ENCODE measurements around the gene MAP3K6. TPM values are rescaled to one million over a fixed set of nuclear protein-coding genes. Genes with fewer than 3 reads are reported as not detected.

MAP3K6 gene
- 20.7 and 26.6 TPM in 2 replicates for total RNA-seq

GRCh38 chr1:27366411-27367159 is at the start of gene MAP3K6:
Gene MAP3K6, minus strand, starts transcription at chr1:27366961. Its CDS starts 364 bp downstream, at chr1:27366597.

GRCh38 chr1:27392096-27392777 is 25.5 kb upstream of the MAP3K6 start, which contains the start of gene GPR3:
Gene GPR3, plus strand, starts transcription at chr1:27392622. Its CDS starts 1,177 bp downstream, at chr1:27393799.

GRCh38 chr1:27383039-27383605 is 16.4 kb upstream of the MAP3K6 start, which contains the start of gene CD164L2:
Gene CD164L2, minus strand, starts transcription at chr1:27383333. Its CDS starts 94 bp downstream, at chr1:27383239.

GRCh38 chr1:27374362-27375086 is 7.8 kb upstream of the MAP3K6 start, which contains the start of gene FCN3:
Gene FCN3, minus strand, starts transcription at chr1:27374824. Its CDS starts 6 bp downstream, at chr1:27374818.

GRCh38 chr1:27341525-27342252 is 25.1 kb downstream of the MAP3K6 start, which contains the start of gene SYTL1:
Gene SYTL1, plus strand, starts transcription at chr1:27342022. Its CDS starts 3,313 bp downstream, at chr1:27345335.

GRCh38 chr1:27321813-27322568 is 44.8 kb downstream of the MAP3K6 start, which contains the start of gene TMEM222:
Gene TMEM222, plus strand, starts transcription at chr1:27322163. Its CDS starts 35 bp downstream, at chr1:27322198.

Other genes with a start within 250 kb of the MAP3K6 start
- 4.9 and 6.7 TPM in 2 replicates for gene SLC9A1, start 211.8 kb downstream of the MAP3K6 start, total RNA-seq
- 16.4 and 21.1 TPM in 2 replicates for gene WDTC1, start 132.3 kb downstream of the MAP3K6 start, total RNA-seq
- gene TMEM222, start 44.8 kb downstream of the MAP3K6 start, total RNA-seq: 15.1 and 21.2 TPM in 2 replicates
- gene SYTL1, start 24.9 kb downstream of the MAP3K6 start, total RNA-seq: 53.7 and 64.3 TPM in 2 replicates
- 0.43 TPM in 1 of 2 replicates, not detected in the other for gene FCN3, start 7.9 kb upstream of the MAP3K6 start, total RNA-seq
- 1.2 and 4.0 TPM in 2 replicates for gene CD164L2, start 16.4 kb upstream of the MAP3K6 start, total RNA-seq
- 0.24 TPM in 1 of 2 replicates, not detected in the other for gene GPR3, start 25.7 kb upstream of the MAP3K6 start, total RNA-seq
- gene WASF2, start 123.2 kb upstream of the MAP3K6 start, total RNA-seq: 27.5 and 49.4 TPM in 2 replicates
- 13.0 and 13.3 TPM in 2 replicates for gene AHDC1, start 237.2 kb upstream of the MAP3K6 start, total RNA-seq

Measured in tracheal epithelial cell (primary cell).